Panc1 (cell line): ENCODE measurements around the gene DNAL1. TPM values are rescaled to one million over a fixed set of nuclear protein-coding genes. Genes with fewer than 3 reads are reported as not detected.

ENCODE experiments used
- ATAC-seq: fragments of 200-7000 bp; cut with Tn5 transposase; 2 replicates; pipeline ENCODE4 v1.9.1; 2020; ENCODE audit warnings: mild to moderate bottlenecking, moderate library complexity
- BruUV-seq: library from RNA; stranded (reverse); fragments of 400-500 nt; replicated peaks from 2 replicates; lab custom pipeline; 2021; lab: Mats Ljungman, UMichigan
- CTCF ChIA-PET: fragments of 300-600 bp; sonication (Branson Sonifier 250); formaldehyde crosslinking; loops from one replicate; lab custom pipeline; 2022; ENCODE audit warnings: antibody characterized with exemption; lab: Charles Lee
- POLR2A ChIA-PET: fragments of 300-600 bp; sonication (Branson Sonifier 250); formaldehyde crosslinking; loops from one replicate; lab custom pipeline; 2022; ENCODE audit warnings: antibody characterized with exemption; lab: Charles Lee
- DNase-seq: peaks from one replicate; pipeline ENCODE4 v3.0.0-alpha.2; 2010; ENCODE audit warnings: low read depth, low spot score
- H3K27ac ChIP-seq: 2 replicates; pipeline ENCODE4 v1.5.1; 2011; ENCODE audit warnings: mild to moderate bottlenecking, low read length, inconsistent platforms
- H3K27me3 ChIP-seq: fragments of 200-500 bp; sonication (Bioruptor generic); 2 replicates; pipeline ENCODE4 v1.6.0; 2014; ENCODE audit warnings: low read length, inconsistent platforms; ENCODE audit not compliant: control insufficient read depth, insufficient read depth
- H3K36me3 ChIP-seq: fragments of 200-500 bp; sonication (Bioruptor generic); 2 replicates; pipeline ENCODE4 v1.5.1; 2014; ENCODE audit warnings: inconsistent platforms, mild to moderate bottlenecking, low read length, moderate library complexity; ENCODE audit not compliant: control insufficient read depth, insufficient read depth
- H3K4me1 ChIP-seq: 2 replicates; pipeline ENCODE4 v1.5.1; 2011; ENCODE audit warnings: inconsistent platforms, mild to moderate bottlenecking, low read length, moderate library complexity; ENCODE audit not compliant: control insufficient read depth, insufficient read depth
- H3K4me3 ChIP-seq, 2 experiments: 2 replicates each; pipeline ENCODE4 v1.5.1; 2011 to 2012; ENCODE audit warnings: low read depth in 2 of 2, low read length in 2 of 2, mild to moderate bottlenecking in 2 of 2, inconsistent platforms in 1 of 2, moderate library complexity in 1 of 2
- H3K9me3 ChIP-seq: fragments of 200-500 bp; sonication (Bioruptor generic); 2 replicates; pipeline ENCODE4 v1.5.1; 2014; ENCODE audit warnings: low read depth, mild to moderate bottlenecking, inconsistent platforms, low read length, moderate library complexity; ENCODE audit not compliant: control insufficient read depth, insufficient read depth
- POLR2AphosphoS5 ChIP-seq: IDR thresholded peaks from 2 replicates; pipeline ENCODE4 v1.6.1; 2012; ENCODE audit warnings: mild to moderate bottlenecking, low read depth, low read length, moderate library complexity
- SIN3A ChIP-seq: IDR thresholded peaks from 2 replicates; pipeline ENCODE4 v1.6.1; 2012; ENCODE audit warnings: low read depth, mild to moderate bottlenecking, low read length, moderate library complexity, borderline replicate concordance; ENCODE audit not compliant: insufficient read depth
- TCF7L2 ChIP-seq: IDR thresholded peaks from 2 replicates; pipeline ENCODE4 v1.6.1; 2011; ENCODE audit warnings: mild to moderate bottlenecking, low read depth, low read length, inconsistent platforms
- in situ Hi-C: cut with HindIII; loops from 2 replicates; pipeline ENCODE4 v1.10.0; 2016; ENCODE audit warnings: low sequenced_read_pairs, low pct_unique_long_range_greater_than_20kb
- intact Hi-C: fragments of 100-400 bp; cut with micrococcal nuclease; formaldehyde crosslinking; loops from one replicate; pipeline ENCODE4 v1.10.0; 2022; ENCODE audit not compliant: unreplicated experiment
- total RNA-seq: library from RNA; stranded (reverse); gene quantifications from one replicate; pipeline ENCODE4 v1.2.1, GENCODE V29; 2021; ENCODE audit not compliant: unreplicated experiment
- TF ChIP-seq, protein P1 (sequence below), 2 experiments: IDR thresholded peaks; 2 replicates each; pipeline ENCODE4 v1.6.1; 2011 to 2012; ENCODE audit warnings: low read depth in 2 of 2, control low read depth in 1 of 2, low read length in 1 of 2, mild to moderate bottlenecking in 1 of 2, moderate library complexity in 1 of 2; ENCODE audit not compliant: insufficient read depth in 1 of 2
- TF ChIP-seq, protein P2 (sequence below): fragments of 450-650 bp; IDR thresholded peaks from 2 replicates; pipeline ENCODE4 v1.5.1; 2017; ENCODE audit warnings: mild to moderate bottlenecking

Gene DNAL1
- total RNA-seq, 1 experiment from 2014 or later: 15.2 TPM

DNA sequence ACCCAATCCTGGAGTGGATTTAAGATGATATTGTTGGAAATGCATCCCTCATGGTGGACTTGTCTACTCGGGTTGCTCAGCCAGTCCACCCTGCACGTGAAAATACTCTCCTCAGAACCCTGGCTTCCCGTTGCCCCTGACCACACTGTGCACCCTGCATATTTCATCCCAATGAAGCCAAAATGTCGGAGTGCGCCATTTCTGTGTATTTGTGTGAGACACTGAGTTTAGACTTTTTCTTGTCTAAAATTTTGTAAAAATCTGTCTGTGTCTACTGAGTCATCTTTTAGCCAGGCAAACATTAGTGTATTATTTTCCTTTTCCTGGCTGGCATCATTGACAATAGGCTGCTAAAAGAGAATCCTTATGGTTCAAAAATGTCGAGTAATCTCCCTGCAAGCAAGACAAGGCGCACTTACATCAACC, 69.9 kb downstream of the DNAL1 start:
- ATAC-seq (peak; percentile 39), DNase-seq (no peak)
- ChIA-PET CTCF (no interaction called here), POLR2A (interaction anchor here (0.5 to 0.6 kb wide), 2 partner anchors 13 to 17 kb away, joined by 3 to 4 read pairs; no protein-coding TSS in a partner anchor)
- no peaks in the 10 kb centered on the region for H3K9me3 ChIP-seq
- intact Hi-C loops: no loop called here
- BruUV-seq: no TSS peak
- in situ Hi-C loops: no loop called here
- H3K4me1 ChIP-seq: peaks cover 23% of the 10 kb centered on the region
- peak overlapping the region; percentile 39 to 69 for H3K4me3 ChIP-seq
- H3K27me3 ChIP-seq: no peaks in the 10 kb centered on the region
- peaks cover 4% of the 10 kb centered on the region; the same call in 1 of the 2 replicates for H3K36me3 ChIP-seq
- TF ChIP-seq POLR2AphosphoS5: no peak
- TF ChIP-seq TCF7L2: no peak
- peak overlapping the region; percentile 75 for H3K27ac ChIP-seq

DNA sequence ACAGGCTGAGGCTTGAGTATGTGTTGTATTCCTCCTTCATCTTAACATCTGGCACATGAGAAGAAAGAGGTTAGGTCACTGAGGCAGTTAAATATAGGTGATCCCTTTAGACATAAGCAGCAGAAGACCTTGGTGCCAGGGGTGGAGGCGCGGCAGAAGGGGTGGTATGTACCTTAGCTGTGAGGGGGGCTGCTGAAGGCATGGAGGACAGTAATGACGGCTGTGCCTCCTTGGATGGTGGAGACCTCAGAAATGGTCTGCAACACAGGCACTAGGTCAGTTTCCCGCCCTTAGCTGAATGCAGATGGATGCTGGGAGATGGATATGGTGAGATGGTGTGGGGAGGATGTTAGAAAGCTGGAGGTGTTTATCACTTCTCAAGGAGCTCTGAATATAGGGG, 70.9 kb downstream of the DNAL1 start:
- TF ChIP-seq POLR2AphosphoS5: no peak
- TF ChIP-seq SIN3A: no peak
- Histone ChIP-seq H3K27me3 (no peaks in the 10 kb centered on the region), H3K4me1 (peaks cover 23% of the 10 kb centered on the region), H3K36me3 (peaks cover 5% of the 10 kb centered on the region; the same call in 1 of the 2 replicates), H3K9me3 (no peaks in the 10 kb centered on the region), H3K27ac (peak overlapping the region; percentile 17; the same call in 1 of the 2 replicates), H3K4me3 (no peak overlapping the region)
- ChIA-PET POLR2A (interaction anchor here (0.6 kb wide), 1 partner anchor 44 kb away, joined by 3 read pairs; no protein-coding TSS in a partner anchor), CTCF (interaction anchor here (0.5 kb wide), 1 partner anchor 1164 kb away, joined by 4 read pairs; no protein-coding TSS in a partner anchor)
- in situ Hi-C loops (no loop called here), intact Hi-C loops (no loop called here)
- DNase-seq (no peak), ATAC-seq (no peak)
- no TSS peak for BruUV-seq

DNA sequence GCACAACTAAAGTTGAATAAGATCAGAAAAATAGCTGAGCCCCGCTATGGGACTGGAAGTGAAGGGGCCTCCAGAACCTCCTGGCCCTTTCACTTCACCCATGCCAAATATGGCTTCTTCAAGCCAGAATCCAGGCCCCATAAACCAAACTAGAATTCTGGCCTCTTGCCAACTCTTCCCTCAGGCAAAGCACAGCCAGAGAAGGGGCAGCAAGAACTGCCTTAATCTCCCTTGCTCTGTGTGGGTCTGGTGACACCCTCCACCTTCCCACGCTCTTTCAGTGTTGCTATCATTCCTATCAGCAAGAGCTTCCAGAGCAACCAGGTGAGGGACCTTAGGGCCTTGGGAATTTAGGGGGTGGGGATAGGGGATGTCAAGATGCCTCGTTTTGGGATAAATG, 72.5 kb downstream of the DNAL1 start:
- peaks cover 16% of the 10 kb centered on the region for H3K36me3 ChIP-seq
- ChIA-PET CTCF (no interaction called here), POLR2A (no interaction called here)
- no peak for TF ChIP-seq SIN3A
- TF ChIP-seq POLR2AphosphoS5: no peak
- TF ChIP-seq, protein P1, sequence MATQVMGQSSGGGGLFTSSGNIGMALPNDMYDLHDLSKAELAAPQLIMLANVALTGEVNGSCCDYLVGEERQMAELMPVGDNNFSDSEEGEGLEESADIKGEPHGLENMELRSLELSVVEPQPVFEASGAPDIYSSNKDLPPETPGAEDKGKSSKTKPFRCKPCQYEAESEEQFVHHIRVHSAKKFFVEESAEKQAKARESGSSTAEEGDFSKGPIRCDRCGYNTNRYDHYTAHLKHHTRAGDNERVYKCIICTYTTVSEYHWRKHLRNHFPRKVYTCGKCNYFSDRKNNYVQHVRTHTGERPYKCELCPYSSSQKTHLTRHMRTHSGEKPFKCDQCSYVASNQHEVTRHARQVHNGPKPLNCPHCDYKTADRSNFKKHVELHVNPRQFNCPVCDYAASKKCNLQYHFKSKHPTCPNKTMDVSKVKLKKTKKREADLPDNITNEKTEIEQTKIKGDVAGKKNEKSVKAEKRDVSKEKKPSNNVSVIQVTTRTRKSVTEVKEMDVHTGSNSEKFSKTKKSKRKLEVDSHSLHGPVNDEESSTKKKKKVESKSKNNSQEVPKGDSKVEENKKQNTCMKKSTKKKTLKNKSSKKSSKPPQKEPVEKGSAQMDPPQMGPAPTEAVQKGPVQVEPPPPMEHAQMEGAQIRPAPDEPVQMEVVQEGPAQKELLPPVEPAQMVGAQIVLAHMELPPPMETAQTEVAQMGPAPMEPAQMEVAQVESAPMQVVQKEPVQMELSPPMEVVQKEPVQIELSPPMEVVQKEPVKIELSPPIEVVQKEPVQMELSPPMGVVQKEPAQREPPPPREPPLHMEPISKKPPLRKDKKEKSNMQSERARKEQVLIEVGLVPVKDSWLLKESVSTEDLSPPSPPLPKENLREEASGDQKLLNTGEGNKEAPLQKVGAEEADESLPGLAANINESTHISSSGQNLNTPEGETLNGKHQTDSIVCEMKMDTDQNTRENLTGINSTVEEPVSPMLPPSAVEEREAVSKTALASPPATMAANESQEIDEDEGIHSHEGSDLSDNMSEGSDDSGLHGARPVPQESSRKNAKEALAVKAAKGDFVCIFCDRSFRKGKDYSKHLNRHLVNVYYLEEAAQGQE (IDR thresholded peaks at IDR 0.05; ENCODE audit: insufficient read depth in 1 of 2, low read depth in 2 of 2, low read length in 1 of 2): no peak
- TF ChIP-seq TCF7L2: no peak
- TF ChIP-seq, protein P2, sequence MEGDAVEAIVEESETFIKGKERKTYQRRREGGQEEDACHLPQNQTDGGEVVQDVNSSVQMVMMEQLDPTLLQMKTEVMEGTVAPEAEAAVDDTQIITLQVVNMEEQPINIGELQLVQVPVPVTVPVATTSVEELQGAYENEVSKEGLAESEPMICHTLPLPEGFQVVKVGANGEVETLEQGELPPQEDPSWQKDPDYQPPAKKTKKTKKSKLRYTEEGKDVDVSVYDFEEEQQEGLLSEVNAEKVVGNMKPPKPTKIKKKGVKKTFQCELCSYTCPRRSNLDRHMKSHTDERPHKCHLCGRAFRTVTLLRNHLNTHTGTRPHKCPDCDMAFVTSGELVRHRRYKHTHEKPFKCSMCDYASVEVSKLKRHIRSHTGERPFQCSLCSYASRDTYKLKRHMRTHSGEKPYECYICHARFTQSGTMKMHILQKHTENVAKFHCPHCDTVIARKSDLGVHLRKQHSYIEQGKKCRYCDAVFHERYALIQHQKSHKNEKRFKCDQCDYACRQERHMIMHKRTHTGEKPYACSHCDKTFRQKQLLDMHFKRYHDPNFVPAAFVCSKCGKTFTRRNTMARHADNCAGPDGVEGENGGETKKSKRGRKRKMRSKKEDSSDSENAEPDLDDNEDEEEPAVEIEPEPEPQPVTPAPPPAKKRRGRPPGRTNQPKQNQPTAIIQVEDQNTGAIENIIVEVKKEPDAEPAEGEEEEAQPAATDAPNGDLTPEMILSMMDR: no peak
- intact Hi-C loops (no loop called here), in situ Hi-C loops (no loop called here)
- DNase-seq (no peak), ATAC-seq (no peak)
- no peak overlapping the region; the same call in 1 of the 2 replicates for H3K27ac ChIP-seq
- BruUV-seq: no TSS peak
- peaks cover 23% of the 10 kb centered on the region for H3K4me1 ChIP-seq
- no peaks in the 10 kb centered on the region for H3K9me3 ChIP-seq
- H3K4me3 ChIP-seq: no peak overlapping the region
- H3K27me3 ChIP-seq: no peaks in the 10 kb centered on the region
